H9 (cell line): ENCODE data around the gene GTF3C1. TPM values are rescaled to one million over a fixed set of nuclear protein-coding genes. Genes with fewer than 3 reads are reported as not detected.

Source experiments
- DNase-seq: peaks from one replicate; pipeline ENCODE4 v3.0.0-alpha.2; 2017
- H2AFZ ChIP-seq: one replicate; pipeline ENCODE4 v1.6.1; 2013; ENCODE audit warnings: mild to moderate bottlenecking, low read length, control low read depth, moderate library complexity
- H2AK5ac ChIP-seq: 2 replicates; pipeline ENCODE4 v1.6.1; 2013; ENCODE audit warnings: low read length, control low read depth, mixed read lengths; ENCODE audit not compliant: insufficient read length
- H2BK120ac ChIP-seq: one replicate; pipeline ENCODE4 v1.6.1; 2013; ENCODE audit warnings: low read depth, mild to moderate bottlenecking, low read length, control low read depth, inconsistent platforms; ENCODE audit not compliant: poor library complexity, severe bottlenecking
- H2BK12ac ChIP-seq: 2 replicates; pipeline ENCODE4 v1.6.1; 2013; ENCODE audit warnings: low read length, control low read depth, mixed read lengths, low read depth; ENCODE audit not compliant: insufficient read length
- H2BK15ac ChIP-seq: 2 replicates; pipeline ENCODE4 v1.6.1; 2013; ENCODE audit warnings: low read depth, low read length, control low read depth
- H2BK20ac ChIP-seq: one replicate; pipeline ENCODE4 v1.6.1; 2013; ENCODE audit warnings: low read depth, mild to moderate bottlenecking, low read length, control low read depth, inconsistent platforms; ENCODE audit not compliant: poor library complexity, severe bottlenecking
- H2BK5ac ChIP-seq: 2 replicates; pipeline ENCODE4 v1.6.1; 2013; ENCODE audit warnings: low read length, control low read depth, mixed read lengths; ENCODE audit not compliant: insufficient read length
- H3K14ac ChIP-seq: 2 replicates; pipeline ENCODE4 v1.6.1; 2013; ENCODE audit warnings: low read length, control low read depth; ENCODE audit not compliant: insufficient read depth
- H3K18ac ChIP-seq: 2 replicates; pipeline ENCODE4 v1.6.1; 2013; ENCODE audit warnings: low read depth, mild to moderate bottlenecking, mixed read lengths, low read length, control low read depth; ENCODE audit not compliant: insufficient read length
- H3K23ac ChIP-seq: 2 replicates; pipeline ENCODE4 v1.6.1; 2013; ENCODE audit warnings: low read length, control low read depth, mixed read lengths, low read depth; ENCODE audit not compliant: insufficient read length
- H3K23me2 ChIP-seq: 2 replicates; pipeline ENCODE4 v1.6.1; 2013; ENCODE audit warnings: low read depth, mild to moderate bottlenecking, mixed read lengths, low read length, control low read depth; ENCODE audit not compliant: insufficient read length, poor library complexity, severe bottlenecking
- H3K27ac ChIP-seq: 2 replicates; pipeline ENCODE4 v1.5.1; 2013; ENCODE audit warnings: low read length, control low read depth, mixed read lengths, low read depth; ENCODE audit not compliant: insufficient read length
- H3K27me3 ChIP-seq: 2 replicates; pipeline ENCODE4 v1.6.1; 2013; ENCODE audit warnings: low read length, control low read depth, inconsistent platforms; ENCODE audit not compliant: insufficient read depth
- H3K4ac ChIP-seq: 2 replicates; pipeline ENCODE4 v1.6.1; 2013; ENCODE audit warnings: low read depth, mild to moderate bottlenecking, control low read depth, inconsistent platforms, low read length, moderate library complexity
- H3K4me1 ChIP-seq: 2 replicates; pipeline ENCODE4 v1.6.1; 2013; ENCODE audit warnings: low read length, control low read depth, inconsistent platforms; ENCODE audit not compliant: insufficient read depth
- H3K4me2 ChIP-seq: 2 replicates; pipeline ENCODE4 v1.6.1; 2013; ENCODE audit warnings: low read length, control low read depth, mixed read lengths; ENCODE audit not compliant: insufficient read length, insufficient read depth
- H3K56ac ChIP-seq: 2 replicates; pipeline ENCODE4 v1.6.1; 2013; ENCODE audit warnings: low read depth, mild to moderate bottlenecking, mixed read lengths, low read length, control low read depth; ENCODE audit not compliant: insufficient read length
- H3K79me1 ChIP-seq: 2 replicates; pipeline ENCODE4 v1.6.1; 2013; ENCODE audit warnings: low read depth, mild to moderate bottlenecking, moderate library complexity, low read length, control low read depth, inconsistent platforms; ENCODE audit not compliant: insufficient read depth, poor library complexity, severe bottlenecking
- H3K79me2 ChIP-seq: 2 replicates; pipeline ENCODE4 v1.6.1; 2013; ENCODE audit warnings: low read length, control low read depth, inconsistent platforms; ENCODE audit not compliant: insufficient read depth
- H3K9ac ChIP-seq: 2 replicates; pipeline ENCODE4 v1.6.1; 2013; ENCODE audit warnings: low read length, control low read depth, mixed read lengths; ENCODE audit not compliant: insufficient read length; ENCODE audit errors: extremely low read depth
- H3K9me3 ChIP-seq: one replicate; pipeline ENCODE4 v1.6.1; 2013; ENCODE audit warnings: low read depth, low read length, inconsistent platforms; ENCODE audit not compliant: control insufficient read depth
- H3T11ph ChIP-seq: one replicate; pipeline ENCODE4 v1.6.1; 2013; ENCODE audit warnings: mild to moderate bottlenecking, low read length, control low read depth, inconsistent platforms
- H4K20me1 ChIP-seq: one replicate; pipeline ENCODE4 v1.6.1; 2013; ENCODE audit not compliant: control insufficient read depth, insufficient read length, insufficient read depth
- H4K5ac ChIP-seq: 2 replicates; pipeline ENCODE4 v1.6.1; 2013; ENCODE audit warnings: low read depth, mild to moderate bottlenecking, mixed read lengths, low read length, control low read depth; ENCODE audit not compliant: insufficient read length
- H4K8ac ChIP-seq: replicated peaks from 2 replicates; pipeline ENCODE4 v1.6.1; 2013; ENCODE audit warnings: low read length, control low read depth, mixed read lengths, low read depth; ENCODE audit not compliant: insufficient read length
- H4K91ac ChIP-seq: 2 replicates; pipeline ENCODE4 v1.6.1; 2013; ENCODE audit warnings: low read depth, mild to moderate bottlenecking, moderate library complexity, mixed read lengths, low read length, control low read depth; ENCODE audit not compliant: insufficient read length
- H3K27ac Mint-ChIP-seq, 3 experiments: 2 replicates in 2 of 3; 3 replicates in 1 of 3; pipeline ENCODE4 v1.8.0; 2020 to 2021; ENCODE audit warnings: mixed read lengths in 3 of 3, mild to moderate bottlenecking in 1 of 3, moderate library complexity in 1 of 3
- H3K27me3 Mint-ChIP-seq: 2 replicates; pipeline ENCODE4 v1.8.0; 2021; ENCODE audit warnings: low read depth, mild to moderate bottlenecking, moderate library complexity, mixed read lengths
- H3K36me3 Mint-ChIP-seq, 3 experiments: 2 replicates in 2 of 3; 3 replicates in 1 of 3; pipeline ENCODE4 v1.8.0; 2020 to 2021; ENCODE audit warnings: low read depth in 3 of 3, mixed read lengths in 3 of 3; ENCODE audit not compliant: insufficient read depth in 1 of 3
- H3K4me1 Mint-ChIP-seq, 2 experiments: 2 replicates each; pipeline ENCODE4 v1.8.0; 2020; ENCODE audit warnings: mixed read lengths in 2 of 2
- H3K4me3 Mint-ChIP-seq, 2 experiments: 2 replicates in 1 of 2; 3 replicates in 1 of 2; pipeline ENCODE4 v1.8.0; 2020 to 2021; ENCODE audit warnings: mild to moderate bottlenecking in 2 of 2, mixed read lengths in 2 of 2, moderate library complexity in 1 of 2
- H3K9me3 Mint-ChIP-seq, 2 experiments: 2 replicates in 1 of 2; 3 replicates in 1 of 2; pipeline ENCODE4 v1.8.0; 2020; ENCODE audit warnings: mild to moderate bottlenecking in 2 of 2, mixed read lengths in 2 of 2, moderate library complexity in 1 of 2
- CTCF ChIP-seq: fragments of 200-600 bp; sonication (generic); conservative IDR thresholded peaks from 3 replicates; pipeline ENCODE4 v1.8.0; 2021; ENCODE audit warnings: antibody characterized with exemption, mild to moderate bottlenecking
- WGBS: extraction: QIAGEN DNeasy Blood & Tissue Kit; methylation state at CpG from one replicate; pipeline ENCODE4 v1.1.7; 2013; ENCODE audit warnings: missing lambda C conversion rate, low lambda C conversion rate, mixed read lengths; ENCODE audit not compliant: insufficient read length; ENCODE audit errors: extremely low coverage; 5-methylcytosine and 5-hydroxymethylcytosine counted together
- total RNA-seq: library from RNA; stranded (reverse); gene quantifications from 2 replicates; pipeline ENCODE4 v1.2.1, GENCODE V29; 2021

GTF3C1 gene
- total RNA-seq, 1 experiment from 2014 or later, result 113 TPM

DNA sequence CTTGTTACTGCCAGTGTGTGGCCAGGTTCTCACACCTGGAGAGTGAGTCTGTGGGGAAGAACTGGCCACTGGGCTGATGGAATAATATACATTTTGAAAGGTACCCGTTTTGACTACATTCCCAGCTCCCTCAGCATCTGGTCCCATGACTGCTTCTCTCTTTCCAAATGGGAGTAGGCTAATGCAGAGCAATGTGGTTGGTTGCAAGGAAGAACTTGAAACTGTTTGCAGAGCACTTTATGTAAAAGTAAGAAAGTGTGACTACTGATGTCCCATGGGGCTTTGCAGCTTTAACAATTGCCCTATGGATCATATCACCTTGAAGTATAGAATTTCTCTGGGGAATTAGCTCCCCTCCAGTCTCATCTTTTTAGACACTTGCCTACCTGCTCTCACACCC lies 9.2 kb upstream of the GTF3C1 start:
- H4K91ac ChIP-seq, result no peak overlapping the region
- H2BK5ac ChIP-seq, result no peak overlapping the region
- H3K14ac ChIP-seq, result no peak overlapping the region
- H3K27me3 Mint-ChIP-seq, result no peaks in the 10 kb centered on the region
- H3K27ac Mint-ChIP-seq, result no peak overlapping the region
- H3K4me2 ChIP-seq, result no peak overlapping the region
- H3K27me3 ChIP-seq, result no peaks in the 10 kb centered on the region
- TF ChIP-seq CTCF, result no peak
- no peak overlapping the region for H3K9ac ChIP-seq
- H4K5ac ChIP-seq, result no peak overlapping the region
- H3K9me3 ChIP-seq, result no peaks in the 10 kb centered on the region
- no peaks in the 10 kb centered on the region for H3K4me1 Mint-ChIP-seq
- no peak overlapping the region for H2BK12ac ChIP-seq
- no peaks in the 10 kb centered on the region for H3K36me3 Mint-ChIP-seq
- no peak overlapping the region for H3K4me3 Mint-ChIP-seq
- H4K20me1 ChIP-seq, result no peaks in the 10 kb centered on the region
- no peak overlapping the region for H3K23ac ChIP-seq
- no peaks in the 10 kb centered on the region for H3K4me1 ChIP-seq
- no peak overlapping the region for H2AFZ ChIP-seq
- no peak overlapping the region for H3K27ac ChIP-seq
- no peaks in the 10 kb centered on the region for H3K79me1 ChIP-seq
- no peak overlapping the region for H3K4ac ChIP-seq
- H3K18ac ChIP-seq, result no peak overlapping the region
- no peaks in the 10 kb centered on the region for H3K79me2 ChIP-seq
- H2BK20ac ChIP-seq, result no peak overlapping the region
- H2BK15ac ChIP-seq, result no peak overlapping the region
- no CpG with 5 or more reads among the region's 1 CpG for WGBS
- no peak overlapping the region for H2BK120ac ChIP-seq
- no peak overlapping the region for H3K56ac ChIP-seq
- no peak overlapping the region for H2AK5ac ChIP-seq
- H3K23me2 ChIP-seq, result no peaks in the 10 kb centered on the region
- no peaks in the 10 kb centered on the region for H3K9me3 Mint-ChIP-seq
- no peak overlapping the region for H3T11ph ChIP-seq
- DNase-seq, result no peak
- no peak overlapping the region for H4K8ac ChIP-seq
